Endothelial cell of hepatic sinusoid (primary cell): Measurements from ENCODE around the gene DIPK1A.

Source experiments
- in situ Hi-C: cut with HindIII; loops from 2 replicates; pipeline ENCODE4 v1.10.0; 2017; ENCODE audit warnings: low sequenced_read_pairs

Gene DIPK1A

DNA sequence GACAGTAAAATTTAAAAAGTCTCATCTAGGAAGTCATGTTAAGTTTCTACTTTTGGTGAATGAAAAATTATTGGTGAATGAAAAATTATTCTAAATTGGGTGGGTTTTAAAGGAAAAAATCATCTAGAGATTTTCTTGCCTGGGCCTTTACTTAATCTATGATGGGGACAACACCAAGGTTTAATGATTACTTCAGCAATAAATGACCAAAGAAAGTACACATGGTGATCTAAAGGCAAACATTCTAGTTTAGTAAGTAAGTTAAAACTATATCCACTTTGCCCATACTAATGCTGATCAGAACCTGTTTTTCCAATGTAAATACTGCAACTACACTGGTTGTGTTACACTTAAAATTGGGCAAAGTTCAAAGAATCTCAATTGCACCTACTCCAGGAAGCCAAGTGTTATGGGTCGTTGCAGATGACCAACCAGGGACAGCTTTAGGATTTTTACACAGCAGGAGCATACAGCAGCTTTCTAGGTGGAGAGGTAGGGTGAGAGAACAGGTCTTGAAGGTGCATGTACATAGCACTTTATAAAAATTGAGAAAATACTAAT lies 144.0 kb downstream of the DIPK1A start:
- in situ Hi-C loops, result loop anchor here (5.0 to 25.0 kb wide), 3 partner anchors 58 to 305 kb away; no protein-coding TSS in a partner anchor

DNA sequence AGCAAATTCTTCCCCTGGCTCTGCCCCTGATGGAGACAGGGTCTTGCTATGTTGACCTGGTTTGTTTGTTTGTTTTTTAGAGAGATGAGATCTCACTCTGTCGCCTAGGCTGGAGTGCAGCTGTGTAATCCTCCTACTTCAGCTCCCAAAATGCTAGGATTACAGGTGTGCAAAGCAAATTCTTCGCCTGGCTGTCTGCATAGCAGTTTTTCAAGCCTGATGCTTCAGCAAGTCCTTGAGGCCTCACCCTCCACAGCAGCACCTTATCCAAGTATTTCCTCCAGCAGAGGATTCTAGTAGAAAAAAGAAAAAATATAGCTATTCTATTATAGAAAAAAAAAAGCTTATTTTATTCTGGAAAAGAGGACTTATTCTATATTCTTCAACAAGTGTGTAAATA lies 144.5 kb downstream of the DIPK1A start:
- in situ Hi-C loops, result loop anchor here (5.0 to 25.0 kb wide), 3 partner anchors 58 to 304 kb away; no protein-coding TSS in a partner anchor

DNA sequence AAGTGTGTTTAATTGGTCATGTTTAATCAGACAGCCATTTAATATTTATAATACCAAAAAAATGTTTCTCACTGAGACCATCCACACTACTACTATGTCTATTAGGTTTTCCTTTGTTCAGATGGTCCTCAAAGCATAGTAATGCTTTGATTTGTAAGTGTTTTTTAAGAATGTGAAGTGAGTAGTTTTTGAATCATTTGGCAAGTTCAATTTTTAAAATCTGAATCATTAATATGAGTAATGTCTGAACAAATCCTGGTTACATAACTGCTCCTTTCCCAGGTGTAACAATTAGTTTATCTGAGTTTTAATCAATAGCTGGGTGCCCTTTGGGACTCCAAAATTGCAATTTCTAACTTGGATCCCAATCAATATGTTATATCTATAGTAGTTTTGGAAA lies 152.9 kb downstream of the DIPK1A start:
- in situ Hi-C loops, result loop anchor here (25.0 kb wide), 1 partner anchor 296 kb away; no protein-coding TSS in a partner anchor

DNA sequence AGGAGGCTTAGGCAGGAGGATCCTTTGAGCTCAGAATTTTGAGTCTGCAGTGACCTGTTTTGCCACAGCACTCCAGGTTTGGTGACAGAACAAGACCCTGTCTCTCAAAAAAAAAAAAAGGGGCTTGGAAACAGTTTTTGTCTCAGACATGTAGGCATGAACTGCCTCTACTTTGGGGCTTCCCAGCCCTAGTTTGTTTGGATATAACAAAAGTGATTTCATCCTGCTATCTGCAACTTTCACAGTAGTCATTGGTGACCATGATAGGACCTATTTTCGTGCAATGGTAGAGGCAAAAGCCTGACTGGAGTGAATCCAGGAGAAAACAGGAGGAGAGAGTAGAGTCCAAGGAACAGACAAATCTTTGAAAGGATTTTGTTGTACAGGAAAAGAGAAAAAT lies 156.0 kb downstream of the DIPK1A start:
- in situ Hi-C loops, result loop anchor here (25.0 kb wide), 1 partner anchor 293 kb away; no protein-coding TSS in a partner anchor

DNA sequence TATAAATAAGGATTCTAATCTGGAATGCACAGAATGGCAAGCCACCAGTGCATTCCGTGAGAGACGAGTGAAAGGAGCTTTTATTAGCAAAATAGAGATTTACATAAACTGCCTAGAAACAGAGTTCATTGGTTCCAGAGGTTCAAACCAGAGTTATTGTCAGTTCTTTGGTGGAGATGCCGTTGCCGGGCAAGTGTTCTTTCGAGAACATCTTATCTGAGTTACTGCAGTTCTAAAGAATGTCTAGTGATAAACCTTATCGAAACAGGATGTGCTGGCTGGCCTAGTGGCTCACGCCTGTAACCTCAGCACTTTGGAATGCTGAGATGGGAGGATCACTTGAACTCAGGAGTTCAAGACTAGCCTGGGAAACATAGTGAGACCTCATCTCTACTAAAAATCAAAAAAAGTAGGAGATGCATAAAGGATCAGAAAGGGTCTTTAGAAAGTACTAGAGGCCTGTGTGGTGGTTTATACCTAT lies 156.5 kb downstream of the DIPK1A start:
- in situ Hi-C loops, result loop anchor here (25.0 kb wide), 1 partner anchor 292 kb away; no protein-coding TSS in a partner anchor

DNA sequence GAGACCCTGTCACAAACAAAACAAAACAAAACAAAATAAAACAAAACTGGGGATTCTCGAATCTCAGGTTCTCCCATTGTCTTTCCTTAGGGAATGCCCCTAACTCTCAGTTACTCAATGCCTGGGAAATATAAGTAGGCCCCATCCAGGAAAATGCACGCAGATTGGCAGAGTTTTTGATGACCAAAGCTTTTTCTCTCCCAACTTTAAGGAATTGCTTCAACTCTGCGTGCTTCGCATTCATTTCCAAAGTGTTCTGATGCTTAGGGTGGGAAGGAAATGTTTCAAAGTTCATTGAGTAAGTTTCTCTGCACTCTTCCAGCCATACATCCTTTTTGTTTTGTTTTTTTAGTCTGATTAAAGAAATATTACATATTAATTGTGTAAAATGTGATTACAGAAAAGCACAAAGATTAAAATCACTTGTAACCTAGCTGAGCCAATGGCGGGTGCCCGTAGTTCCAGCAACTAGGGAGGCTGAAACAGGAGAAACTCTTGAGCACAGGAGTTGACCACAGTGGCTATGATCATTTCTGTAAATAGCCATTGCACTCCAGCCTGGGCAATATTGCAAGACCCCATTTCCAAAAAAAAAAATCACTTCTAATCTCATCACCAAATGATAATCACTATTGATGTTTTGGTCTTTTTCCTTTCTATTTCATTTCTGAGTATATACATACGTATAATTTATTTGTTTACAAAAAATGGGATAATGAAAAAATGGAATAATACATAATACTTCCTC lies 157.9 kb downstream of the DIPK1A start:
- in situ Hi-C loops, result loop anchor here (25.0 kb wide), 1 partner anchor 291 kb away; no protein-coding TSS in a partner anchor

DNA sequence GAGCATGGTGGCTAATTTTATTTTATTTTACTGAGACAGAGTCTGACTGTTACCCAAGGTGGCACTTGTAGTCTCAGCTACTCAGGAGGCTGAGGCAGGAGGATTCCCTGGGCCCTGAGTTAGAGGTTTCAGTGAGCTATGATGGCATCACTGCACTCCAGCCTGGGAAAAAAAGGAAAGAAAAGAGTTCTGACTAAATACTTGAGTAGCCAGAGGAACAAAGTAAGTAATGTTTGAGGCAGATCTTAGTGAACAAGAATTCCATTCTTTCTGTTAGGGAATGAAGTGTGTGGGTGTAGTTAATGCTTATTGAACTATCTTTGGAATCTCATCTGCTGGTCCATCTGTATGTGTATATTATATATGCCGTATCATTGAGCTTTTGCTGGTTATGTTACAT lies 163.3 kb downstream of the DIPK1A start:
- in situ Hi-C loops, result no loop called here

DNA sequence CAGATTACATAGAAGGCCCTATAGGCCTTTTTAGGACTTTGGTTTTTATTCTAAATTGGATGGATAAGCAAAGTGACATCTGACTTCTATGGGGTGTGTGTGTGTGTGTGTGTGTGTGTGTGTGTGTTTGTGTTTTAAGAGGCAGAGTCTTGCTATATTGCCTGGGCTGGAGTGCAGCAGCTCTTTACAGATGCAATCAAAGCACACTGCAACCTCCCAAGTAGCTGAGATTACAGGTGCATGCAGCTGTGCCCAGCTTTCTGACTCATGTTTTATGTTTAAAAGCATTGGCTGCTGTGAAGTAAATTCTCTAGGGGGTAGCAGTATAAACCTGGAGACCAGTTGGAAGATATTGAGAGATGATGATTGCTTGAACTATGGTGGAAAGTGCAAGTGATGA lies 164.0 kb downstream of the DIPK1A start:
- in situ Hi-C loops, result no loop called here

DNA sequence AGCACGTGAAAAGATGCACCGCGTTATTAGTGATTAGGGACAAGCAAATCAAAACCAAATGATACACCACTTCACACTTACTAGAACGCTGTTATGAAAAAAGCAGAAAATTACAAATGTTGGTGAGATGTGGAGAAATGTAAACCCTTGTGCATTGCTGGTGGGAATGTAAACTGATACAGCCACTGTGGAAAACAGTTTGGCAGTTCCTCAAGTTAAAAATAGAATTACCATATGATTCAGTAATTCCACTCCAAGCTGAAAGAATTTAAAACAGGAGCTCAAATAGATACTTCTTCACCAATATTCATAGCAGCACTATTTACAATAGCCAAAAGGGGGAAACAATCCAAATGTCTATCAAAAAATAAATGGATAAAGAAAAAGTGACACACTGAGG lies 166.1 kb downstream of the DIPK1A start:
- in situ Hi-C loops, result no loop called here

DNA sequence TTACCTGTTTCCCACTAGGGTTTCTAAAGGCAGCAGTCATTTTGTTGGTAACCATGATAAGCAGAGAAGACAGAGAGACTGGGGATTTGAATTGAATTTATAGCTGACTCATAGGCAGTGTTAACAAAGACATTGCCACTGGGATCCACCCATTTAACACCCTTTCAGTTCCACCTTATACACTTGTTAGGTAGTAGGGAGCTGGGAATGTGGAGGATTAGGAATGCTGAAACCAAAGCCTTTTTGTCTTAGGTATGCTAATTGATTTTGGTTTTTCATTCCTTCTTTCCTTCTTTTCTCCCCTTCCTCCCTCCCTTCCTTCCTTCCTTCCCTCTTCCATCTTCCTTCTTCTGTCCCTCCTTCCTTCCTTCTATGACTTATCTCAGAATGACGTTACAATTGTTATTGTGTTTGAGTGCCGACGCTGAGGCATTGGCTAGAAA lies 168.9 kb downstream of the DIPK1A start:
- in situ Hi-C loops, result no loop called here
